AG09309 (cell line): Measurements from ENCODE around the gene POGK.

ENCODE experiments used
- DNase-seq: peaks from one replicate; pipeline ENCODE4 v3.0.0-alpha.2; 2010; ENCODE audit warnings: low read depth
- H3K4me3 ChIP-seq: 2 replicates; pipeline ENCODE4 v1.5.1; 2011; ENCODE audit warnings: mild to moderate bottlenecking, low read depth, low read length, moderate library complexity; ENCODE audit not compliant: control insufficient read depth
- CTCF ChIP-seq: IDR thresholded peaks from 2 replicates; pipeline ENCODE4 v1.5.1; 2011; ENCODE audit warnings: mild to moderate bottlenecking, low read depth, low read length, inconsistent platforms; ENCODE audit not compliant: insufficient read depth, control insufficient read depth; ENCODE audit errors: missing control alignments

The POGK gene

GRCh38 chr1:166855558-166855957 is 16.3 kb downstream of the POGK start:
- TF ChIP-seq CTCF = no peak
- no peak overlapping the region for H3K4me3 ChIP-seq
- no peak for DNase-seq

DNA sequence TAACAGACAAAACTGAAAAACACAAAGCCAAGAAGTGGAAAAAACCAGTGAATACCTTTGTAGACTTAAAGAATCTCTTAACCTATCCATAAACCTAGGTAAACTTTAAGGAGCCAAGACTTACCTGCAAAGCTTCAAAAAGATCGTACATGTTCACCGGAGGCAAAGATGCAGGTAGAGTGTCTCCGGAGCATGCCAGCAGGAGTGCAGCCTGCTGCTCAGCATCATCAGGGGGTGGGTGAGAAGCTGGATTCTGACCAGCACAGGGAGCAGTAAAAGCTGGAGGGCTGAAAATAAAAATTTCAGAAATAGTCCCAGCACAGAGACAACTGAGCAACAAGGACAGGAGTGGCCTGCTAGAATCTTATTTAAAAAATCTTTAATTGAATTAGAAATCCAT is 18.7 kb downstream of the POGK start:
- no peak for TF ChIP-seq CTCF
- H3K4me3 ChIP-seq = no peak overlapping the region
- DNase-seq = no peak

- no peak overlapping the region for H3K4me3 ChIP-seq
- no peak for TF ChIP-seq CTCF
These were observed 19.6 kb downstream of the POGK start for GRCh38 chr1:166858726-166859419.

DNA sequence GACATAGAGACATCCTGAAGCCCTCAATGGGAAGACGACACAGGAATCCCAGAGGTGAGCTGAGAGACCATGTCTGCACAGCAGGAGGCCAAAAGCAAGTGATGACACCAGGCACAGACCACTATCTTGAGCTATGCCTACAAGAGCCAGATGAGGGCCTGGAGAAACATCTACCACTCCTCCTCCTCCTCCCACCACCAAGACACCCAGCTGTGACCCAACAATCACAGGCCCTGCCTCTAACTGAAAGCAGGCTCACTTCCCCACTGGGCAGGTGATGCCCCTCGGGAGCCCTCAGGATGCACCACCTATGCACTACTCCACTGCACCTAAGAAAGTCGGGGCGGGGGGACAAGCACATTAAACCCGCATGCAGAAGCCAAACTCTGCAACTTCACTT is 20.3 kb downstream of the POGK start:
- no peak overlapping the region for H3K4me3 ChIP-seq
- DNase-seq = no peak
- no peak for TF ChIP-seq CTCF

More at GRCh38 chr1:166858726-166859419, 19.6 kb downstream of the POGK start:
- no peak for DNase-seq

DNA sequence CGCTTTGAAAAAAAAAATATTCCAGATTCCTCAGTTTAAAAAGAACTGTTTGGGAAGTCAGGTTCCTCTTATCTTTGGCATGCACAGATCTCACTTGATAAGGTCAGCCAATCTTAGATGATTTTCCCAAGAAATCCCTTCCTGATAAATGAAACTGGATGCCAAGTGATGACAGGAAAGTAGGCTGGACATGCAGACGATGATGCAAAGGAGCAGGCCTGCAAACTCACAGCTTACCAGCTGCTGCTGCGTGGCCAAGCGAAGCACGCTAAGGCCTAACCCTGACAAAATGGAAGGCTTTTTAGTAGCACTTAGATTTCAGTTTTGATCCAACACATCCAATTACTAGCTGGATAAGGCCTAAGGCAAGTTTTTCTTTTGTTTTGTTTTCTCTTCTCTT is 26.7 kb downstream of the POGK start:
- DNase-seq = no peak
- TF ChIP-seq CTCF = no peak

GRCh38 chr1:166868639-166869038 is 29.4 kb downstream of the POGK start:
- no peak for DNase-seq
- TF ChIP-seq CTCF = no peak
- no peak overlapping the region for H3K4me3 ChIP-seq

More for the DNA sequence above, 26.7 kb downstream of the POGK start:
- H3K4me3 ChIP-seq = no peak overlapping the region
